Measurements from ENCODE around the gene SOBP.

The SOBP gene

GRCh38 chr6:107695061-107695720 lies 205.3 kb downstream of the SOBP start:
- peak; percentile 40 for DNase-seq (ENCODE audit: low read depth)
- no peak for TF ChIP-seq CTCF (IDR thresholded peaks at IDR 0.05; ENCODE audit: low read length, missing control alignments)
- no peak overlapping the region for H3K4me3 ChIP-seq (replicated peaks; ENCODE audit: low read depth, low read length)

- H3K4me3 ChIP-seq (replicated peaks; ENCODE audit: low read depth, low read length): no peak overlapping the region
- peak; percentile 51 for DNase-seq (ENCODE audit: low read depth)
- TF ChIP-seq CTCF (IDR thresholded peaks at IDR 0.05; ENCODE audit: low read length, missing control alignments): no peak
Observed at GRCh38 chr6:107697682-107698081, 207.8 kb downstream of the SOBP start.

GRCh38 chr6:107698146-107698545 lies 208.2 kb downstream of the SOBP start:
- no peak overlapping the region for H3K4me3 ChIP-seq (replicated peaks; ENCODE audit: low read depth, low read length)
- no peak for TF ChIP-seq CTCF (IDR thresholded peaks at IDR 0.05; ENCODE audit: low read length, missing control alignments)
- DNase-seq (ENCODE audit: low read depth): peak; percentile 79

GRCh38 chr6:107699254-107699653 lies 209.3 kb downstream of the SOBP start:
- DNase-seq (ENCODE audit: low read depth): no peak
- no peak overlapping the region for H3K4me3 ChIP-seq (replicated peaks; ENCODE audit: low read depth, low read length)
- TF ChIP-seq CTCF (IDR thresholded peaks at IDR 0.05; ENCODE audit: low read length, missing control alignments): no peak

- no peak for TF ChIP-seq CTCF (IDR thresholded peaks at IDR 0.05; ENCODE audit: low read length, missing control alignments)
- no peak for DNase-seq (ENCODE audit: low read depth)
- no peak overlapping the region for H3K4me3 ChIP-seq (replicated peaks; ENCODE audit: low read depth, low read length)
Observed at GRCh38 chr6:107699697-107700325, 209.9 kb downstream of the SOBP start.

GRCh38 chr6:107703606-107704005 lies 213.7 kb downstream of the SOBP start:
- no peak overlapping the region for H3K4me3 ChIP-seq (replicated peaks; ENCODE audit: low read depth, low read length)
- DNase-seq (ENCODE audit: low read depth): no peak
- TF ChIP-seq CTCF (IDR thresholded peaks at IDR 0.05; ENCODE audit: low read length, missing control alignments): no peak

Data from fibroblast of pulmonary artery (primary cell).